ENCODE measurements around the gene ERC2.

ERC2 gene

DNA sequence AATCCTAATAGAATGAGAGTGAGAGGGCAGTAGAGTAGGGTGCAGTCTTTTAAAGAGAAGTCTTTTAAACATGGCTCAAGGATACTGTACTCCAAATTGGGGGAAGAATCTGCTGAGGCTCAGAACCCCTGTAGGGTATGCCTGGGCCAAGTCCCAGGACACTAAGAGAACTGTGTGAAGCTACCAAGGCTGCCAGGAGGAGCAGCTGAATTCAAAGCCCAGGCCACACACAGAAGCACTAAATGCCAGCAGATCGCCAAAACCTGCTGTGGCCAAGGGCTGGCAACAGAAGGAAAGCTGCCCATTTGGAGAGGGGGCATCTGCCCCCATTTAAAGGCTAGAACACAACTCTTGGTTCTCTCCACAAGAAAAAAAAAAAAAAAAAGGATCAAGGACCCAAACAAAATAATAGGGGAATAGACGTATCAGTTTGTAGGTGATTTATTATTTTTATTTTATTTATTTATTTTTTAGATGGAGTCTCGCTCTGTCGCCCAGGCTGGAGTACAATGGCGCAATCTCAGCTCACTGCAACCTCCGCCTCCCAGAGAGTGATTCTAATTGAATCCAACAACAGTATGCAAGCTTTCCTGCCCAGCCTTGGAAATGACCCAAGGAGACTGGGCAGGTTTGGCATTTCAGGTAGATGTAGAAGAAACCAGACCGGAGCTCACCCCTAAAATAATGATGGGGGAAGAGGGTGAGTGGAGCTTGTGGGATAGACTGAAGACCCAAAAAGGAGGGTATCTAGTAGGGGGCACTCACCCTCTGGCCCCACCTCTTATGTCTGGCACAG, 702.2 kb downstream of the ERC2 start:
- DNase-seq (ENCODE audit: low read depth in 2 of 3, low spot score in 1 of 3): no peak

DNA sequence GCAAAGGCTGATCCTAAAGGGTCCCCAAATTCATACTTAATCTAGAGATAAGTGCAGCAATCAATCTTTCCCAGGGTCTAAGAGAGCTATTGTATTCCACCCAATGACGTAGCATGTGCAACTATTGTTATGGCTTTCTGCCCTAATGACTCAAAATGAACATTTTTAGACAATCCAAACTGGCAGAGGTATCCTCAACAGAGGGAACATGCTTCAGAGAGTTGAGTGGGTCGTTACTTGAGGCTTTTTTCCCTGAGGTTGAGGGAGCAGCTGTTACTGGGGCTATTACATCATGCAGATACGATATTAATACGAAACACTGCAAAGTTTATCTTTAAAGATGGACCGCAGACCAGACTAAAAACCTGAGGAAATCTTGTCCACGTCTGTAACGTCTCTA, 702.9 kb downstream of the ERC2 start:
- DNase-seq (ENCODE audit: low read depth in 2 of 3, low spot score in 1 of 3): no peak

DNA sequence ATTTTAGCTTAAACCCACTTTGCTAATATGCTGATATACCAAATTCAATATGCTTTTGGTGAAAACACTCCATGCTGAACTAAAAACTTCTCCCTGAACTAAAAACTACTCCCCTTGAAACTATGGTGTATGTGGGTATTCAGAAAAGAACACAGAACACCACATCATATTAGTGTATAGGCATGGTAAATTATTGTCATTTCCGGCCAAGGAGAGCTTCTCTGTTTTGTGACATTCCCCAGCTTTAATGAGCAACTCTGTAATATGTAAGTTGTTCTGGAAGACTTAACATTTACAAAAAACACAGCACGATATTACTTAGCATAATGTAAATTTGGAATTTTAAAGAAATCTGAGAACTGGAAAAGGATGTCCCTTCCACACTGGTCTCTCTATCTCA, 711.3 kb downstream of the ERC2 start:
- DNase-seq (ENCODE audit: low read depth in 2 of 3, low spot score in 1 of 3): no peak

DNA sequence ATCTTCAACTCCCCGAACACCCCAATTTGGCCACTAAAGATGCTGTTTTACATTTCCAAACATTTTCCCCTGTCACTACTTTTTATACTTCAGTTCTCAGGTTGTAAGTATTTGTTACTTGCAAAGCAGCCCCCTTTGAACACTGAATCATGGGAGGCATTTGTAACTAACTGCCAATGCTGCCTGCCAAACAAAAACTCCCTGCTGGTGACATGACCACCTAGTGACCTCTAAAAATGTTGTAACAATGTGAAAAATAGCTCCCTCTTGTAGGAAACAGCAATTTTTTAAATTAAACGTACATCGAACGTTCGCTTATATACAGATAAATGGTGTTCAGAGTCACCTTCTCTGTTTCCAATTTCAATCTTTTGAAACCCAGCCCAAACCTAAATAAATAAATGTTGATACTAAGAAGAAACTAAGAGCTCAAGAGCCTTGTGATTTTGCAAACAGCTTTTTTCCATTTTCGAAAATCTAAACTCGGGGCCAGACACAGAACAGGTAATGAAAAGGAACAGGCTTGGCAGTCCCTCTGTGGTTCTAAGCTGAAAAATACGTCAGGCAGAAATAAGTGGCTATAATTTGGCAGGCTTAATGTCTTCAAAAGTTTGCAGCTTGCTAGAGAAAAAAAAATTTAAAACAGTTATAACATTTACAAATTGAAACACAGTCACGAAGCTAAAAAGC, 712.6 kb downstream of the ERC2 start:
- no peak for DNase-seq (ENCODE audit: low read depth in 2 of 3, low spot score in 1 of 3)

DNA sequence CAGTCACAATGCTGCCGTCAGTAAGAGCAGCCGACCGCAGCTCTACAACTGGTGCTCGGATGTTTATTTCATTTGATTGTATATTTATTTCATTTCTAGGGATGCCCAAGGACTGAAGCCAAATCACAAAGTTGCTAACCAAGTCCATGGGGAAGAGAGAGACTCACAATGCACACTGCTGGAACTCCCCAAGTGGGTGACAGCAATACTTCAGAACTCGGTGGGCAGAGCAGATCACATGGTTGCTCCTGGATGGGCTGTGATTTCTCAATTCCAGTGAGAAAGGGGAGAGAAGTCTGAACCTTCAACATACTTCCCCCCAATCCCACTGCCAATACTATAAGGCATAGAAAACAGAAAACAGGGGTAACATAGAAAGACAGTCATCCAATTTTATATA, 715.4 kb downstream of the ERC2 start:
- no peak for DNase-seq (ENCODE audit: low read depth in 2 of 3, low spot score in 1 of 3)

DNA sequence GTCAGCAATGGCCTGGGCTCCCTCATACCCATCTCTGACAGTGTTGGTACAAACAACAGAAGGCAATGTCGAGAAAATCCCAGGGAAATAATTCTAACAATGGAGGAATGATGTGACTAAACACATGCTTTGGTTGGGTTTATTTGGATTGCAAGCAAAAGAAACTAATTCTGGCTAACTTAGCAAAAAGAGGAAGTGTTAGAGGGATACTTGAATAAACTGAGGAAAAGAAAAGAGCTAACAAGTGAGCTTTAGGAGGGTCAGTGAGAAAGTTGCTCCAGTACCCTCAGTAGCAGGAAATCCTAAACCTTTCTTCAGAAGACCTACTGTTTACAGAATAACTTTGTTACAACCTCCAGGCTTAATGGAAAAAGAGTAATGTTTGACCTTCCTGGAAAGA, 716.5 kb downstream of the ERC2 start:
- DNase-seq (ENCODE audit: low read depth in 2 of 3, low spot score in 1 of 3): no peak

DNA sequence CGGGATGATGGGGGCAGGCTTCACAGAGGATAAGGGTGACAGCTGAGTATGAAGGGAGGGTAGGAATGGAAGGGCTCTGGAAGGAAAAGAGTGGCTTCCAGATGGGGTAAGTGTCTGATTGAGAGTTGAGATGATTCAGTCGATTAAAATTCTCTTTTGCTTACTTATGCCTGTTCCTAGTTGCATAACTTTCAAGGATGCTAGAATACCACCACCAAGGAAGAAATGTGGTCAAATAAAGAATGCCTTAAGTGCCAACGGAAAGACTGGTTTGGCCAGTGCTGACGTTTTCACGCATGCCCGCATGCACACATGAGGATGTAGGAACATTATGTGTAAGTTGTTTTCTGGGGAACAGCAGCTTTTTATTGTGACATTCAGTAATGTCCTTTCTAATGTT, 717.7 kb downstream of the ERC2 start:
- no peak for DNase-seq (ENCODE audit: low read depth in 2 of 3, low spot score in 1 of 3)

DNA sequence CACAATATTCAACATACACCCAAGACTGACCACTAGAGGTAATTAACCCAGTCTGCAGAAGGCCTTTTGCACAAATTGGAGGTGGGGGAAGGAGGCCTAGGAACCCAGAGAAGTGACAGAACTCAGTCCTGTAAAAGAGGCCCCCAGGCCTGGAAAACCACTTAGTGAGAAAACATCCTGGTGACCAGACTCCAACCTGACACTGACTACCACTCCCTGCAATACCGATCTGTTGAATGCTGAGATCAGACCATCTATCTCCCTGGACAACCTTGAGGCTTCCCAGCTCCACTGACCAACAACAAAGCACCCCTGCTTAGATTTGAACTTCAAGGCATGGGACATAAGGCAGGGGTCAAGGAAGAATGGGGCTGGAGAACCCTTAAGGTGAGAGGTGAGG, 719.2 kb downstream of the ERC2 start:
- no peak for DNase-seq (ENCODE audit: low read depth in 2 of 3, low spot score in 1 of 3)

DNA sequence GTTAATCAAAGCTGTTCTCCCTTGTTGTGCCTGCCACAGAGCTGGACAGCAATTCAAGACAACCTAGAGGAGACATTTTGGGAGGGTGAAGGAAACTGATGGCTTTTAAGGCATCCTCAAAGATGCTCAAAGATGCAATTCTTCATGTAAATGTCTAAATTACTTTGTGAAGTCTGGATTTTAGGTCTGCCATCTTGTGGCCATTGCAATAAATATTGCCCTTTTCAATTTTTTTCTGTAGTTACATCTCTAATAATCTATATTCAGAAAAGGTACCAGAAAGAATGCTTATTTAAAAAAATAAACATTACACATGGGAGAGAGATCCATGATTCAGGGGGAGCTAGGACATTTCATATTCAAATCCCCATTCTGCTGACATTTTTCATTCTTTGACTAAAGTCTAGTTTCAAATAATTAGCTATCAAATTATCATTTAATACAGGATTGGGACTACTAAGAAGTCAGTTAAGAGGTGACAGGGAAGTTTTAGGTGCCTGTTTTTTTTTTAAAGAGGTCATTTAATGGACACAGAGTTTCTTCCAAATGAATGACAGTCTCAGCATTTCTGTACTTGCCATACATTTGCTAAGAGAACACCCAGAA, 721.4 kb downstream of the ERC2 start:
- DNase-seq (ENCODE audit: low read depth in 2 of 3, low spot score in 1 of 3): no peak

DNA sequence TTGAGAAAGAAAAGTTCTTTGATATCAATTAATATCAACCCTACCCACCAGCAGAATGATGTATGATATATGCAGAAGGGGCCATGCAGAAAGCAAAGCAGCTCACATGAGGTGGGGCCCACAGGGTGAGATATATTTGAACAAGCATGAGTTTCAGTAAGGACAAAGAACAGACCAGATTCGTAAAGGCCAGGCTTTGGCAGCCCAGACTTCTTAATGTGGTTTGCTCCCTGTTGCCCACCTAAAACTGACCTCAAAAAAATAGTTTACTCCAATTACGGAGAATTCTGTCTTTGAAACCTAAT, 725.5 kb downstream of the ERC2 start:
- DNase-seq (ENCODE audit: low read depth in 2 of 3, low spot score in 1 of 3): no peak

DNA sequence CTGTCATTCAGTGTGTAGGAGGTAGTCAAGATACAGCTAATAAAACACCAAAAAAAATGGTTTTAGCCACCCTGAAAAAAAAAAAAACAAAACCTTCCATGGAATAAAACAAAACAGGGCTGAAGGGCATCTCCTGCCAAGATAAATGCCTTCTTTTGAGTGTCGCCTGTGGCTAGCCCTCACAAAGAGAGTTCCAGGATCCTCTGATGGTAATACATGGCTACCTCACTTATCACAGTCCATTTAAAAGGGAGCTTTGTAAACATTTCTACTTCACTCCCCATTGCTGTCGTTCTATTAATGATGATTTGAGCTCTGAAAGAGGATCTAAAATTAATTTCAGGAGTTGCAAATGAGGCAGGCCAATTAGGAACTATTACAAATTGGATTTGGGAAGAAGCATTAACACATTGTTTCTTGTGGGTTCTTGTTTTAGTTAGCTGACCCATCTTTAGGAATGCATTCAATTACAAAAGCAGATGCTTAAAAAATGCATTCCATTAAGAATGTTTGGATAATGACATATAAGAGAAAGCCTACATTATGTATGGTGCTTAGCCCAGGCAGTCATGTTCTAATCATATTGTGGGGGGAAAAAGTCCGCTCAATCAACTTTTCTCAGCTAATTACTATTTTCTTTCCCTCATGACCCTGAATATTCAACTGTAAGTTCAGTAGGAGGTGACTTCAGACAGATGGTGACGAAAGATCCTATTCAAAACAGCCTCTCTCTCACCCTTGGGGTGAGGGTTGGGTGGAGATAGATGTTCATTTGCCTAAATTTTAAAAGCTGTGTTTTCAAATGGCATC, 726.0 kb downstream of the ERC2 start:
- DNase-seq (ENCODE audit: low read depth in 2 of 3, low spot score in 1 of 3): no peak

DNA sequence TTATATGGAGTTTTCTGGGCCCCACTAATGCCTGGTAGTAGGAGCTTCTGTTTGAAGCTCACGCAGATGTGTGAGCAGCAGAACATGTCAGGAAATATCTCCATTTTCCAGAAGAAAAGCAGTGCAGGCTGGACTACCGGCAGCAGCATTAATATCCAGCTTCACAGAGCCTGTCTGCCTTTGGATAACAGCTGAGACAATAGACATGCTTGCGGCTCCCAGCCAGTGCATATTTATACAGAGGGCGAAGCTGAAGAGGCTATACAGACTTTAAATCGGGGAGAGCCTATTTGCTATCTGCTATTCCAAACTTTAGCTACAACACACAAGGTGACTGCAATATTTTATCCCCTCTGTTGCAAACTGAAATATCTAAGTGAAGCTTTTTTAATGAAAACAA, 731.1 kb downstream of the ERC2 start:
- DNase-seq (ENCODE audit: low read depth in 2 of 3, low spot score in 1 of 3): no peak

DNA sequence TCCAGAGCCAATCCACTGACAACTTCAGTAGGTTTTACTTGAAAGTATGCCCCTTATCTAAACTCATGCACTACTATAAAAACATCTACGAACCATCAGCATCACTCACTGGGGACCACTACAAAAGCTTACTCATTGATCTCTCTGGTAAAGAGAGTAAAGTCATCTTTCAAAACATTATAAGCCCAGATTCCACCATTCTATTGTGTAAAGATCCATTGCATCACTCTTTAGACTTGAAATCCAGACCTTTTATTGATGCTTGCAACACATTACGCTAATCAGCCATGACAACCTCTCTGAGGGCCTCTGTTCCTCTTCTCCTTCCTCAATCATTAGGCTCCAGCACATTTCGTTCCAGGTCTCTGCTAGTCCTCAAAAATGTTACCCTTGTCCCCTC, 732.3 kb downstream of the ERC2 start:
- no peak for DNase-seq (ENCODE audit: low read depth in 2 of 3, low spot score in 1 of 3)

DNA sequence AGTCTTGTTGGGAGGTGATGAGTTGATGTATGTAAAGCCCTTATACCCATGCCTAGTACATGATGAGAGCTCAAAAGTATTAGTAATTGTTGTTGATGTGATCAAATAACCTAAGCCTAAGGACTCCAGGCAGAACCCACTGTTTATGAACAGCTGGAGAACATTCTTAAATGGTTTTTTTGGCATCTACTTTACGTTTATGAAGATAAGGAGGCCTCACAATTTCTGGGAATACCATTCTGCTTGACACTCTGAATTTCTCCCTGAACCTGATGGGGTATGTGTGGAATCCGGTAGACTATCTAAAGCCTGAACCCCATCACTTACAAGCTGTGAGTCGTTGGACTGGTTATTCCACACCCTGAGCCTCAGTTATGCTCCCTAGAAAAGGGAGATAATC, 736.5 kb downstream of the ERC2 start:
- DNase-seq (ENCODE audit: low read depth in 2 of 3, low spot score in 1 of 3): no peak

DNA sequence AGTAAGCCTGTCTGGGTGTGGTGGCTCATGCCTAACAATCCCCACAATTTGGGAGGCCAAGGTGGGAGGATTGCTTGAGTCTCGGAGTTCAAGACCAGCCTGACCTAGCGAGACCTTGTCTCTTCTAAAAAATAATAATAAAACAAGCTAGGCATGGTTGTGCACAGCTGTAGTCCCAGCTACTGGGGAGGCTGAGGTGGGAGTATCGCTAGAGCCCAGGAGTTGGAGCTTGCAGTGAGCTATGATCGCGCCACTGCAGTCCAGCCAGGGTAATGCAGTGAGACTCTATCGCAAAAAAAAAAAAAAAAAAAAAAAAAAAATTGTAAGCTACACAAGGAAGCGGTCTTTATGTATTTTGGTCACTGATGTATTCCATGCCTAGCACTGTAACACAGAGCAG, 738.7 kb downstream of the ERC2 start:
- no peak for DNase-seq (ENCODE audit: low read depth in 2 of 3, low spot score in 1 of 3)

DNA sequence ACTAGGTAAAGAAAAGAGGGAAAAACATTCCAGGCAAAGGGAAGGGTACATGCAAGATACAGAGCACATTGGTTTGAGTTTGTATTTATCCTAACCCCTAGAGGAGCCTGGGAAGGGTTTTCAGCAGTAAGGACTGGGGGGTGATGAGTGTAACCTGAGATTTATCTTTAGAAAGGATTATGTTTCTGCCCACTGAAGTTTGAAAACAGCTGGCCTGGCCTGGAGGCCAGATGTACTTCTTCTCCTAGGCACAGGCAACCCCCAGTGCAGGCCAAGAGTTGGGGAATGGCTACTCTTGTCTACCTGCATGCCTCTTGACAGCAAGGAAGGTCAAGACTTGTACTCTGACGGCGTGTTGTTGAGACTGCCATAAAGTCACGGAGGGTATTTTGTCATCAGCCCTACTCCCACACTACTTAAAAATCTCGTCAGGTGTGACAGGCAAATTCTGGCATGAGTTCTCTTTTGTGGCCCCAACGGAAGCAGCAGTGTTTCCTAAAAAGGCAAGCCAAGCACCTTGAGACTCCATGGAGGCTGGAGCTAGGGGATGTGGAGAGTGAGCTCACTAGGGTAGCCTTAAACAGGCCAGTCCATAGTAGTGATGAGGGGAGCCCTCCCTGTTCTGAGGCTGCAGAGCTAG, 739.7 kb downstream of the ERC2 start:
- no peak for DNase-seq (ENCODE audit: low read depth in 2 of 3, low spot score in 1 of 3)

DNA sequence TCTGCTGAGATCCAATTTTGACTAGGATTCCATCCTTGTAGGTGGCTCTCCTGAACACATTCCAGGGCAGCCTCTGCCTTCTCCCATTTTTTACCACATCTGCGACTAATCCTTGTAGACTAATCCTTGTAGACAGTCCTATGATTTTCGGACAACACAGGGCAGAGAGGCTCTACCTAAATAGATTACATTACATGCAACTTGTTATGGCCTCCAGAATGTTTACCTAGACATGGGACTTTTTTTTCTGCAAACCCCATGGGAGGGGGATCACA, 741.8 kb downstream of the ERC2 start:
- no peak for DNase-seq (ENCODE audit: low read depth in 2 of 3, low spot score in 1 of 3)

DNA sequence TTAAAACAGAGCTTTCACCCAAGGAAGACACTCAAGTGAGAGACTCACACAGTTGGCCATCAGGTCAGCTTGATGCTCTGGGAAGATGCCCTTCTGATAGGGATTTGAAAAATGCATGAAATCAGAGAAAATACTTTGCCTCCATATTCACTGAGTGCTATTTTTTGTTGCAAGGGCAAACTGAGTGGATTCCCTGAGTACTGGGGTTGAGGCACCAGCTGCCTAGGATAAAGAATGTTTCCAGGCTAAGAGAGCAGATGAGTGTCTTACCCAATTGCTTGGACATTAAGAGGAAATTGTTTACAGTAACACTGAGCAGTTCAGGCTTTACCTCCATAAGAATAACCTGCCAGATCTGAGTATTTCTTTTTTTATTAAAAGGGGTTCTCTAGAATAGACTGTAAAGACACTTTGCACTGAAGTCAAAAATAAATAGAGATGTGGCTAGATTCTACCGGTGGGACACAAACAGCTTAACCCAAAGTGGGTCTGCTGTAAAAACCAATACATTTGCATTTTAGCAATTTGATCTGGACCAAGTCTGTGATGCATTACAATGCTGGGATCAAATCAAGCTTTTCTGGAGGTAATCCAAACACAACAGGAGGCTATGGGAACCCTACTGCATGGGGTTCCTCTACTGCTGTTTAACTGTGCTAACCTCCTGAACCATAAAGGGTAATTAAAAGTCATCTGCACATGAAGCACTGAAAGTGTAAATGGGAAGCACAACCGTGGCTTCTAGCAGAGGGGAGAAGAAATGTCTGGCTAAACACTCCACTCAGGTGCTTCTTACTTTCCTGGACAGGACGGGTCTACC, 742.4 kb downstream of the ERC2 start:
- no peak for DNase-seq (ENCODE audit: low read depth in 2 of 3, low spot score in 1 of 3)

DNA sequence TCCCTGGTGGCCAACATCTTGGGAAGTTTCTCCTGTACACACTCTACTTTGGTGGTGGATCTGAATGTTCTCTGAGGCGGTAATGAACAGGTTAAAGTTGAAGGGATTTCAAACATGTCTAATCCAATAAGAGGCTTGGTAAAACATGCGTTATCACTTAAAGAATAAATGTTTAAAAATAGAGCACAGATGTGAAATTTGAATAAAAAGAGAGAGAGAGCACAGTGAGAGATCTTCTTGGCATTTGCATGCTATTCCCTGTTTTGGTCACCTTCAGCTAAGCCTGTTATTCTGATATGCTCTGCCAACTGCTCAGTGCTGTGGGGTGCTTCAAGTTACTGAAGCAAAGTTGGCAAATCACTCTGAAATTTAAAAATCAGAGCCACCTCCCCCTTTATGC, 743.4 kb downstream of the ERC2 start:
- no peak for DNase-seq (ENCODE audit: low read depth in 2 of 3, low spot score in 1 of 3)

DNA sequence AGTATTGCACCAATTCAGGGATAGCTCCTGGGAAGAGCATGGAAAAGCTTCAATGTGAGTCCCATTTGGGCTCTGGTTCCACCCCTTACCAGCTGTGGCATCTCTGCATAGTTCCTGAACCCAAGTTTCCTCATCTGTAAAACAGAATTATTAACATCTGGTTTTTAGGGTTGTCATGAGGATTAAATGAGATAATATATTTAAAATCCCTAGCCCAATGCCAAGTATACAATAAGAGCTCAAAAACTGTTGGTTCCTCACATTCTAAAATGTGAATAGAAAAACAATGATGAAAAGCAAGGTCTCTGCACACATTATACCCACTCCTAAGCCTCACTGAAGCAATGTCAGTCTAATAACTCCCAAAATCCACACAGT, 743.9 kb downstream of the ERC2 start:
- DNase-seq (ENCODE audit: low read depth in 2 of 3, low spot score in 1 of 3): no peak

Measured in stimulated activated CD4-positive, alpha-beta T cell treated with anti-CD3 and anti-CD28 coated beads, Interleukin-12 subunit alpha, Interleukin-12 subunit beta, amount 100 ng/mL, for 48 hours (primary cell).